Measurements from ENCODE around the gene ESRRG. TPM values are rescaled to one million over a fixed set of nuclear protein-coding genes. Genes with fewer than 3 reads are reported as not detected.

ESRRG gene
- total and polyA plus RNA-seq, 2 donors (not counting 3 experiments of a cell fraction or from before 2014, with no cell fraction given): not detected

- no peak overlapping the region for H2AFZ ChIP-seq (ENCODE audit: low read depth, low read length)
- intact Hi-C loops (cut with micrococcal nuclease): no loop called here
- ChIA-PET CTCF (no interaction called here), POLR2A (no interaction called here)
- FAIRE-seq (no peak), DNase-seq (ENCODE audit: low read depth, low spot score) (no peak)
- no peaks in the 10 kb centered on the region for H4K20me1 ChIP-seq (replicated peaks; ENCODE audit: control insufficient read depth, extremely low read depth, insufficient read depth, low read length)
- no peaks in the 10 kb centered on the region for H3K36me3 ChIP-seq (ENCODE audit: control insufficient read depth in 2 of 2, extremely low read depth in 1 of 2, insufficient read depth in 2 of 2, low read length in 2 of 2)
- H3K9me1 ChIP-seq (replicated peaks; ENCODE audit: control insufficient read depth, extremely low read depth, insufficient read depth, low read length): peaks cover 2% of the 10 kb centered on the region
- dilution Hi-C loops (cut with MboI; ENCODE audit: extremely low pct_ligation_motif_present, low sequenced_read_pairs): no loop called here
- no peaks in the 10 kb centered on the region for H3K79me2 ChIP-seq (ENCODE audit: control insufficient read depth, insufficient read depth, low read length)
- no peak overlapping the region for H3K27ac ChIP-seq (ENCODE audit: insufficient read depth, low read depth, low read length)
- TF ChIP-seq MYC (IDR thresholded peaks at IDR 0.05; ENCODE audit: low read depth, low read length) (no peak), MAX (IDR thresholded peaks at IDR 0.05; ENCODE audit: insufficient read depth, insufficient read length) (no peak), POLR2AphosphoS5 (IDR thresholded peaks at IDR 0.05; ENCODE audit: insufficient read depth, low read depth, low read length) (no peak), GATA2 (IDR thresholded peaks at IDR 0.05; ENCODE audit: insufficient read depth, insufficient read length, low read depth, low read length) (no peak), FOS (IDR thresholded peaks at IDR 0.05; ENCODE audit: borderline replicate concordance, insufficient read depth, low read length) (no peak), POLR2A (IDR thresholded peaks at IDR 0.05; ENCODE audit: low read depth, low read length) (no peak), EZH2 (IDR thresholded peaks at IDR 0.05; ENCODE audit: borderline replicate concordance, low read depth, low read length, severe bottlenecking) (no peak), CTCF (IDR thresholded peaks at IDR 0.05; ENCODE audit: extremely low read depth in 1 of 2, insufficient read depth in 1 of 2, low read depth in 1 of 2, low read length in 2 of 2) (no peak), JUN (IDR thresholded peaks at IDR 0.05; ENCODE audit: borderline replicate concordance, insufficient read depth, insufficient read length, low read depth) (no peak)
- H3K27me3 ChIP-seq (ENCODE audit: control insufficient read depth in 2 of 2, insufficient read depth in 2 of 2, low read length in 2 of 2): no peaks in the 10 kb centered on the region
- BruUV-seq (replicated peaks): no TSS peak
- H3K4me1 ChIP-seq (ENCODE audit: control insufficient read depth, extremely low read depth, insufficient read depth, low read length): no peaks in the 10 kb centered on the region
- no peaks in the 10 kb centered on the region for H3K9me3 ChIP-seq (replicated peaks; ENCODE audit: control insufficient read depth, insufficient read depth, low read length)
- H3K9ac ChIP-seq (replicated peaks; ENCODE audit: extremely low read depth, insufficient read depth, low read length): no peak overlapping the region
- H3K4me3 ChIP-seq (replicated peaks in 1 of 3; ENCODE audit: insufficient read depth in 1 of 3, low read depth in 1 of 3, low read length in 3 of 3): no peak overlapping the region
- no peak overlapping the region for H3K4me2 ChIP-seq (ENCODE audit: insufficient read depth, low read length)
These were observed 162.7 kb downstream of the ESRRG start for GRCh38 chr1:216560527-216560926.
